ENCODE data around the gene ZNF549.
"Not testable (repeated sequence)": the region's sequence is repeated elsewhere in the genome, so short reads cannot be mapped to it uniquely, and the experiment has no call there.

- TF ChIP-seq POLR2A (IDR thresholded peaks at IDR 0.05; ENCODE audit: low read depth, low read length); POLR2AphosphoS5 (IDR thresholded peaks at IDR 0.05; ENCODE audit: insufficient read depth, low read depth, low read length); CTCF (IDR thresholded peaks at IDR 0.05; ENCODE audit: extremely low read depth in 1 of 2, insufficient read depth in 1 of 2, low read depth in 1 of 2, low read length in 2 of 2); MAX (IDR thresholded peaks at IDR 0.05; ENCODE audit: insufficient read depth, insufficient read length); EZH2 (IDR thresholded peaks at IDR 0.05; ENCODE audit: borderline replicate concordance, low read depth, low read length, severe bottlenecking): not testable (repeated sequence)
Measured at GRCh38 chr19:57499332-57499679, 27.9 kb upstream of the ZNF549 start.
